NCI-H2107 (cell line): ENCODE data around the gene LONP2.
"Not testable (repeated sequence)": the region's sequence is repeated elsewhere in the genome, so short reads cannot be mapped to it uniquely, and the experiment has no call there.

ENCODE experiments used
- DNase-seq: peaks from one replicate; lab custom pipeline; 2025; lab: John Stamatoyannopoulos, UW

Gene LONP2

DNA sequence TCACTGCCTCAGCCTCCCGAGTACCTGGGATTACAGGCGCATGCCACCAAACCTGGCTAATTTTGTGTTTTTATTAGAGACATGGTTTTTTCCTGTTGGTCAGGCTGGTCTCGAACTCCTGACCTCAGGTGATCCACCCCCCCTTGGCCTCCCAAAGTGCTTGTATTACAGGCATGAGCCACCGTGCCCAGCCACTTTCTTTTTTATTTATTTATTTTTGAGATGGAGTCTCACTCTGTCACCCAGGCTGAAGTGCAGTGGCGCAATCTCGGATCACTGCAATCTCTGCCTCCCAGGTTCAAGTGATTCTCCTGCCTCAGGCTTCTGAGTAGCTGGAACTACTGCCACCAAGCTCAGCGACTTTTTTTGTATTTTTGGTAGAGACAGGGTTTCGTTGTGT lies 158.4 kb downstream of the LONP2 start:
- DNase-seq: not testable (repeated sequence)

DNA sequence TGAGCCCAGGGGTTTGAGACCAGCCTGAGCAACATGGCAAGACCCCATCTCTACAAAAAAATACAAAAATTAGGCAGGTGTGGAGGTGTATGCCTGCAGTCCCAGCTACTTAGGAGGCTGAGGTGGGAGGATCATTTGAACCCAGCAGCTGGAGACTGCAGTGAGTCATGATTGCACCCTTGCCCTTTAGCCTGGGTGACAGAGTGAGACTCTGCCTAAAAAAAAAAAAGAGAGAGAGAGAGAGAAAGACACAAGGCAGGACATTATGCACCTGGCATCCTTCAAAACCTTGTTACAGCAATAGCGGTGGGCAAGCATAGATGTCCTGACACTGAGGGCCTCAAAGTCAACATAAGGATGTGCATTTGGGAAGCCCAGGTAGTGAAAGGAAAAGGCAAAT lies 161.1 kb downstream of the LONP2 start:
- DNase-seq: no peak

GRCh38 chr16:48405907-48406306 lies 161.8 kb downstream of the LONP2 start:
- no peak for DNase-seq
